HG03457 (cell line): ENCODE results near the gene DAZ3.
"Not testable (repeated sequence)": the region's sequence is repeated elsewhere in the genome, so short reads cannot be mapped to it uniquely, and the experiment has no call there.

ENCODE experiments used
- ATAC-seq: cut with Tn5 transposase; IDR thresholded peaks from one replicate; pipeline ENCODE4 v1.9.1; 2021; ENCODE audit warnings: moderate number of reproducible peaks; ENCODE audit not compliant: unreplicated experiment

The DAZ3 gene, protein sequence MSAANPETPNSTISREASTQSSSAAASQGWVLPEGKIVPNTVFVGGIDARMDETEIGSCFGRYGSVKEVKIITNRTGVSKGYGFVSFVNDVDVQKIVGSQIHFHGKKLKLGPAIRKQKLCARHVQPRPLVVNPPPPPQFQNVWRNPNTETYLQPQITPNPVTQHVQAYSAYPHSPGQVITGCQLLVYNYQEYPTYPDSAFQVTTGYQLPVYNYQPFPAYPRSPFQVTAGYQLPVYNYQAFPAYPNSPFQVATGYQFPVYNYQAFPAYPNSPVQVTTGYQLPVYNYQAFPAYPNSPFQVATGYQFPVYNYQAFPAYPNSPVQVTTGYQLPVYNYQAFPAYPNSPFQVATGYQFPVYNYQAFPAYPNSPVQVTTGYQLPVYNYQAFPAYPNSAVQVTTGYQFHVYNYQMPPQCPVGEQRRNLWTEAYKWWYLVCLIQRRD

DNA sequence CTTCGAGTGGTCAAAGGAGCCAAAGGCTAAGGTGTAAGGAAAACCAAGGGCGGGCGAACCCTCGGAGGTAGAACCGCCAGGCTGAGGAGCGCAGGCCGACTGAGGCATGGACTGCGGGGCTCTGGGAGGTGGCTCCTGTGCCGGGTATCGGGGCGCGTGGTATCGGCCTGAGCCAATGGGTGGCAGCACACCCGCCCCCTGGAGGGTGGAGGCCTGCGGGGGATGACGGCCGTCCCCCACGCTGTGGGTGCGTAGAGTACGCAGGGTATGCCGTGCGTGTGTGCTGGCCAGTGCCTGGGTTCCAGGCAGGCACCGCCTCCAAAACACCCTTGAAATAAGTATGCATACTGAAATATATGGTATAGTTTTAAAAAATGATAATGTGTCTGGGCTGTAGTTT is at the start of gene DAZ3:
DAZ3 (minus strand) TSS at position 101 of the 400 bp plus-strand sequence. CDS start 208 bp downstream, outside the sequence.
- not testable (repeated sequence) for ATAC-seq

- ATAC-seq: not testable (repeated sequence)
Measured at GRCh38 chrY:24833619-24834018, 20.4 kb upstream of the DAZ3 start, which contains the start of gene DAZ4. DAZ4 (plus strand) TSS chrY:24833919; CDS start chrY:24834127, 208 bp downstream.

DNA sequence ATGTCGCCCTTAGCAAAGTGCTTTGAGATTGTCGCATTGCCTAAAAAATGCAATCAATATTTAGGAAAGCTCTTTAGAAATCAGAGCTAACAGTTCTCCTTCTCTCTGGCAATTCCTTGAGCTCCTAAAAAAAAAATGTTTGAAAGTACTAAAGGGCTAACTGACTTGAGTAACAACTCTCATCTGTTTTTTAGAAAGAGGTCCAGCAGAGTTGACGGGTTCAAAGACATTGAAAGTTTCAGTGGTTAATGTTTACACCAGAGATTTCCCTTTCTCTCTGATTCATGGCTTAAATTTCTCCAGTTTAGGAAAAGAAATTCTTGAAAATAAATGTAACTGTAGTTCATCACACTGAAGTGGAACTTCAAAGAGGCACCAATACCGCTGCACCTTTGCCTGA is 11.9 kb upstream of the DAZ3 start:
- ATAC-seq: not testable (repeated sequence)

- not testable (repeated sequence) for ATAC-seq
Measured at GRCh38 chrY:24824184-24824879, 11.1 kb upstream of the DAZ3 start.

DNA sequence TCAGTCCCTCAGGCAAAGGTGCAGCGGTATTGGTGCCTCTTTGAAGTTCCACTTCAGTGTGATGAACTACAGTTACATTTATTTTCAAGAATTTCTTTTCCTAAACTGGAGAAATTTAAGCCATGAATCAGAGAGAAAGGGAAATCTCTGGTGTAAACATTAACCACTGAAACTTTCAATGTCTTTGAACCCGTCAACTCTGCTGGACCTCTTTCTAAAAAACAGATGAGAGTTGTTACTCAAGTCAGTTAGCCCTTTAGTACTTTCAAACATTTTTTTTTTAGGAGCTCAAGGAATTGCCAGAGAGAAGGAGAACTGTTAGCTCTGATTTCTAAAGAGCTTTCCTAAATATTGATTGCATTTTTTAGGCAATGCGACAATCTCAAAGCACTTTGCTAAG is 8.6 kb upstream of the DAZ3 start:
- ATAC-seq: not testable (repeated sequence)
